Spleen (tissue), 11 donors: ENCODE results near the gene R3HCC1L. TPM values are rescaled to one million over a fixed set of nuclear protein-coding genes. Genes with fewer than 3 reads are reported as not detected.

ENCODE experiments used
- DNase-seq: peaks from one replicate; pipeline ENCODE4 v3.0.0-alpha.2; 2020
- H3K27ac ChIP-seq, 8 donors: fragments of 200-600 bp; sonication (generic) in 7 of 8; 1 replicate in 4 of 8; 2 replicates in 4 of 8; pipeline versions ENCODE4 v1.5.0 to v1.8.0; 2016 to 2021; ENCODE audit warnings: inconsistent platforms in 4 of 8, mild to moderate bottlenecking in 4 of 8, moderate library complexity in 1 of 8
- H3K27me3 ChIP-seq, 7 donors: fragments of 200-600 bp; sonication (generic) in 6 of 7; replicated peaks in 1 of 7; 1 replicate in 4 of 7; 2 replicates in 3 of 7; pipeline versions ENCODE4 v1.5.0 to v1.8.0; 2016 to 2021; ENCODE audit warnings: inconsistent platforms in 3 of 7, mild to moderate bottlenecking in 1 of 7
- H3K36me3 ChIP-seq, 6 donors: fragments of 200-600 bp; sonication (generic) in 5 of 6; 1 replicate in 4 of 6; 2 replicates in 2 of 6; pipeline versions ENCODE4 v1.5.0 to v1.8.0; 2016 to 2021; ENCODE audit warnings: inconsistent platforms in 2 of 6
- H3K4me1 ChIP-seq, 6 donors: fragments of 200-600 bp; sonication (generic) in 5 of 6; 1 replicate in 3 of 6; 2 replicates in 3 of 6; pipeline versions ENCODE4 v1.5.0 to v1.8.0; 2016 to 2021; ENCODE audit warnings: inconsistent platforms in 3 of 6
- H3K4me3 ChIP-seq, 8 donors: fragments of 200-600 bp; sonication (generic) in 7 of 8; 1 replicate in 4 of 8; 2 replicates in 4 of 8; pipeline versions ENCODE4 v1.5.0 to v1.8.0; 2016 to 2021; ENCODE audit warnings: inconsistent platforms in 4 of 8, mild to moderate bottlenecking in 4 of 8, moderate library complexity in 2 of 8
- H3K9me3 ChIP-seq, 8 donors: fragments of 200-600 bp; sonication (generic) in 7 of 8; 1 replicate in 4 of 8; 2 replicates in 4 of 8; pipeline versions ENCODE4 v1.5.0 to v1.8.0; 2016 to 2021; ENCODE audit warnings: inconsistent platforms in 4 of 8
- POLR2A ChIP-seq, 3 donors: fragments of 450-650 bp; IDR thresholded peaks; one replicate each; pipeline ENCODE4 v1.5.1; 2017; ENCODE audit warnings: antibody characterized with exemption in 3 of 3, mild to moderate bottlenecking in 1 of 3
- POLR2AphosphoS5 ChIP-seq, 3 donors: sonication (generic); formaldehyde crosslinking; IDR thresholded peaks; one replicate each; pipeline ENCODE4 v1.5.1; 2017; ENCODE audit warnings: antibody characterized with exemption in 3 of 3
- WGBS, 5 donors: extraction: QIAGEN DNeasy Blood & Tissue Kit in 3 of 5; methylation state at CpG; one replicate each; pipeline versions ENCODE4 v1.1.5 to v1.1.7; 2013 to 2018; 5-methylcytosine and 5-hydroxymethylcytosine counted together
- intact Hi-C: fragments of 100-400 bp; cut with DNase I; formaldehyde crosslinking; loops from one replicate; pipeline ENCODE4 v1.15.0; 2023; ENCODE audit warnings: low total_unique reads
- polyA plus RNA-seq, 3 donors: library from polyadenylated mRNA; stranded (reverse); fragments of 200-250 nt; gene quantifications; one replicate each; pipeline ENCODE4 v1.2.1, GENCODE V29; 2013
- total RNA-seq, 7 donors: library from RNA; depleted of rRNA in 3 of 7; stranded (reverse); fragments of >200 nt in 3 of 7; fragmentation: NEBNext Ultra II Directional in 4 of 7; extraction: Animal tissue kit (Norgen Biotek cat#: 25700) in 4 of 7; gene quantifications; one replicate each; pipeline versions ENCODE4 v1.1.0 to v1.2.1, GENCODE V29; 2016 to 2021
- TF ChIP-seq, protein P1 (sequence below), 11 experiments: fragments of 200-600 bp in 7 of 11; fragments of 450-650 bp in 4 of 11; sonication (generic) in 4 of 11; IDR thresholded peaks in 8 of 11; conservative IDR thresholded peaks in 3 of 11; 1 replicate in 7 of 11; 2 replicates in 4 of 11; pipeline versions ENCODE4 v1.4.0 to v1.8.0; 2016 to 2021; ENCODE audit warnings: antibody characterized with exemption in 11 of 11, inconsistent platforms in 4 of 11, mild to moderate bottlenecking in 1 of 11
- donor health status: healthy with polysubstance abuse.
- donor health status: DM: no; HTN: no; CAD: no; lungs with moderate emphysema.
- donor health status: DM: no; HTN: no; CAD: no.
- donor health status: Bipolar disorder and iron deficiency.
- donor health status: healthy.
- donor health status: DM: no; HTN: no; CAD: no.
- donor health status: DM: yes; HTN: yes; CAD: no.

R3HCC1L gene
- total and polyA plus RNA-seq, 10 donors, result 9.0 to 21.2 (median 18.5) TPM

DNA sequence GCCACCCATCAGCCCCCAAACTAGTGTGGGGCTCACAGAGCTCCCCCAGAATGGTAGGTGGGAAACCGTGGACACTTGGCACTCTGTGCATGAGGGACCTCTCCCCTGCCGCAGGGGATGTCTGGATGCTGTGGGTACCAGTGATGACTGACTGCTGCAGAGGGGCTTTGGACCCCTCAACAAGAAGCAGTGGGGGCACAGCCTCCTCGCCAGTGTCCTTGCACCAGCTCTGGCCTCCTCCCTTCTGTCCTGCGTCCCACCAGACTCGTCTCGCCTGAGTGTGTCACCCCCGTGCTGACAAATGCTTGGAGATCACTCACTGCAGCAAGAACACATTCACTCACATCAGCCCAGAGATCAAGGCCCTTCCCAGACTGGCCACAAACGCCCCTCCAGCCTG lies 37.3 kb upstream of the R3HCC1L start:
- no peaks in the 10 kb centered on the region for H3K9me3 ChIP-seq
- TF ChIP-seq, protein P1, sequence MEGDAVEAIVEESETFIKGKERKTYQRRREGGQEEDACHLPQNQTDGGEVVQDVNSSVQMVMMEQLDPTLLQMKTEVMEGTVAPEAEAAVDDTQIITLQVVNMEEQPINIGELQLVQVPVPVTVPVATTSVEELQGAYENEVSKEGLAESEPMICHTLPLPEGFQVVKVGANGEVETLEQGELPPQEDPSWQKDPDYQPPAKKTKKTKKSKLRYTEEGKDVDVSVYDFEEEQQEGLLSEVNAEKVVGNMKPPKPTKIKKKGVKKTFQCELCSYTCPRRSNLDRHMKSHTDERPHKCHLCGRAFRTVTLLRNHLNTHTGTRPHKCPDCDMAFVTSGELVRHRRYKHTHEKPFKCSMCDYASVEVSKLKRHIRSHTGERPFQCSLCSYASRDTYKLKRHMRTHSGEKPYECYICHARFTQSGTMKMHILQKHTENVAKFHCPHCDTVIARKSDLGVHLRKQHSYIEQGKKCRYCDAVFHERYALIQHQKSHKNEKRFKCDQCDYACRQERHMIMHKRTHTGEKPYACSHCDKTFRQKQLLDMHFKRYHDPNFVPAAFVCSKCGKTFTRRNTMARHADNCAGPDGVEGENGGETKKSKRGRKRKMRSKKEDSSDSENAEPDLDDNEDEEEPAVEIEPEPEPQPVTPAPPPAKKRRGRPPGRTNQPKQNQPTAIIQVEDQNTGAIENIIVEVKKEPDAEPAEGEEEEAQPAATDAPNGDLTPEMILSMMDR (IDR thresholded peaks at IDR 0.05 in 8 of 11, conservative IDR thresholded peaks at IDR 0.05 in 3 of 11), result no peak
- TF ChIP-seq POLR2A (IDR thresholded peaks at IDR 0.05) (no peak), POLR2AphosphoS5 (IDR thresholded peaks at IDR 0.05) (no peak)
- intact Hi-C loops, result no loop called here
- no peaks in the 10 kb centered on the region for H3K36me3 ChIP-seq
- no peak overlapping the region for H3K27ac ChIP-seq
- 64 to 82% (median 67%) methylated on average over 8 of the region's 8 CpGs for WGBS, 5 donors
- H3K4me3 ChIP-seq, result no peak overlapping the region
- H3K4me1 ChIP-seq, result no peaks in the 10 kb centered on the region
- peaks cover 0 to 39% (median 0%) of the 10 kb centered on the region in 7 donors for H3K27me3 ChIP-seq
- no peak for DNase-seq

DNA sequence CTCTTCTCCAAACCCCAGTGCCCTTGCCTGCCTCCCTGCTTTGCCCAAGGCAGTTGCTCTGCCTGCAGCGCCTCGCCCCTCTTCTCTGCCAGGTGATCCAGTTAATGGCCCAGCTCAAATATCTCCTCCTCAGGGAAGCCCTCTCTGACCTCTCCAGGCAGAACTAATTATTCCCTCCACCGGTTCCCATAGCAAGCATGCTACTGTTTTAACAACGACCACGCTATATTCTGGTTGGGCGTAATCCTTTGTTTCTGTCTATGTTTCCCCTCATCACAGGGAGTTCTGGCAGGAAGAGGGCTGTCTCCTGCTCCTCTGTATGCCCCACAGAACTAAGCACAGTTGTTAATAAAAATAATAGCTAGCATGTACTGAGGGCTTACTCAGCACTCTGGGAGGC lies 36.8 kb upstream of the R3HCC1L start:
- no peak for TF ChIP-seq POLR2AphosphoS5 (IDR thresholded peaks at IDR 0.05)
- intact Hi-C loops, result no loop called here
- DNase-seq, result no peak

DNA sequence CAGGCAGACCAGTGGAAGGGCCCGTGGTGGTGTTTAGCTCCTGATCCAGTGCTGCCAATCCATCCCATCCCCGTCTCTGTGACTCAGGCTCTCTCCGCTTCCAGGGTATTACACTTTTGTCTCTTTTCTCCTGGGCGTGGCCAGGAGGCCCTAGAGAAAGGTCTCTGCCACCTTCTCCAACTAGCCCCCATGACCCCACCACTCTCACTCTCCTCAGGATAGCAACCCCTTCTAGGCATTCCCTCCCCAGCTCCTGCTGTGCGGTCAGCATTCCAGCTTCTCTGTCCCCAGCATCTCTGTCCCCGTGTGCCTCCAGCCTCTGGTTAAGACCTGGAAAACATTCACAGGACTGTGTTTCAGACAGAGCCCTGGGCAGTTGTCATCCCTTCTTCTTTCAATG lies 36.2 kb upstream of the R3HCC1L start:
- Histone ChIP-seq H3K27ac (no peak overlapping the region), H3K27me3 (peaks cover 0 to 35% (median 0%) of the 10 kb centered on the region in 7 donors), H3K4me3 (no peak overlapping the region), H3K9me3 (no peaks in the 10 kb centered on the region), H3K4me1 (no peaks in the 10 kb centered on the region), H3K36me3 (no peaks in the 10 kb centered on the region)
- TF ChIP-seq, protein P1 (IDR thresholded peaks at IDR 0.05 in 8 of 11, conservative IDR thresholded peaks at IDR 0.05 in 3 of 11), result no peak
- TF ChIP-seq POLR2AphosphoS5 (IDR thresholded peaks at IDR 0.05) (no peak), POLR2A (IDR thresholded peaks at IDR 0.05) (no peak)
- 69 to 77% (median 72%) methylated on average over 6 of the region's 6 CpGs for WGBS, 5 donors
- intact Hi-C loops, result no loop called here
- no peak for DNase-seq

More for the DNA sequence above, 36.8 kb upstream of the R3HCC1L start:
- no peak overlapping the region for H3K27ac ChIP-seq
- WGBS, 5 donors, result 36 to 53% (median 48%) methylated on average over 6 of the region's 6 CpGs
- peaks cover 0 to 37% (median 0%) of the 10 kb centered on the region in 7 donors for H3K27me3 ChIP-seq
- H3K4me1 ChIP-seq, result no peaks in the 10 kb centered on the region
- H3K4me3 ChIP-seq, result no peak overlapping the region
- H3K36me3 ChIP-seq, result no peaks in the 10 kb centered on the region
- H3K9me3 ChIP-seq, result no peaks in the 10 kb centered on the region

DNA sequence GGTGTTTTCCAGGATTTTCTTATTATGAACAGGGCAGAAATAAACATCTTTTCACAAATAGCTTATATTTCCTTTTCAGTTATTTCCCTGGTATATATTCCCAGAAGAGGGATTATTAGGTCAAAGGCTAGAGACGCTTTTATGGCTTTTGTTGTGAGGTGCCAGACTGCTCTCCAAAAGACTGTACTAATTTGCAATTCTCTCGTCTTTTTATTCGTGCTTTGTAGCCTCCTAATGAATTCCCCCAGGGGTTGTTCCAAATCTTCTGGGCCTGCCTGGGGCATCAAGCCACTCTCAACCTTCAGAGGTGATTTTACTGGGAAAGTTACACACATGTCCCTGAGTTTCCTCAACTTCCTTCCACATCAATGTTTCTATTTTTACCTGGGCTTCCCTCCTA lies 34.0 kb upstream of the R3HCC1L start:
- Histone ChIP-seq H3K27me3 (peaks cover 0 to 26% (median 0%) of the 10 kb centered on the region in 7 donors), H3K36me3 (no peaks in the 10 kb centered on the region), H3K4me3 (no peak overlapping the region), H3K4me1 (no peaks in the 10 kb centered on the region), H3K27ac (no peak overlapping the region), H3K9me3 (no peaks in the 10 kb centered on the region)
- WGBS, 5 donors, result 49 to 65% (median 60%) methylated on average over 3 of the region's 3 CpGs
- intact Hi-C loops, result no loop called here
- no peak for TF ChIP-seq POLR2A (IDR thresholded peaks at IDR 0.05)
- TF ChIP-seq POLR2AphosphoS5 (IDR thresholded peaks at IDR 0.05), result no peak
- TF ChIP-seq, protein P1 (IDR thresholded peaks at IDR 0.05 in 8 of 11, conservative IDR thresholded peaks at IDR 0.05 in 3 of 11), result no peak
- DNase-seq, result no peak

DNA sequence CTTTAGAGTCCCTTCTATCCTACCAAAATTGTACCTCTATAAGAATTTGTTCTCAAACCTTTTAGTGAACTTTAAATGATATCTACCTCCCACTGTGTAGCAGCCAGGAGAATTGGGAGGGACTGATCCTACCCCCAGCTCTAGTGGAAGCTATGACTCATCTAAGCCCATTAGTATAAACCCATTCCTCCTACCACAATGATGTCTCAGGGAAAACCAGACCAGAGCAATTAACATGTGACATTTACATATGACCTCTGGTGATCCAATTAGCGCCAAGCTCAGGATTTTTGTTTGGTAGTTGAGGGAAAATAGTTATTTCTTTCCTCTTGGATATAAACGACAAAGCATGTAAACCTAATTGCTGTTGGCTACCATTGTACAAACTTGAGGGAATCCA lies 33.1 kb upstream of the R3HCC1L start:
- TF ChIP-seq, protein P1 (IDR thresholded peaks at IDR 0.05 in 8 of 11, conservative IDR thresholded peaks at IDR 0.05 in 3 of 11), result no peak
- no peak for TF ChIP-seq POLR2A (IDR thresholded peaks at IDR 0.05)
- no peak for TF ChIP-seq POLR2AphosphoS5 (IDR thresholded peaks at IDR 0.05)
- intact Hi-C loops, result no loop called here
- DNase-seq, result no peak
- Histone ChIP-seq H3K9me3 (no peaks in the 10 kb centered on the region), H3K4me3 (no peak overlapping the region), H3K27me3 (peaks cover 0 to 24% (median 0%) of the 10 kb centered on the region in 7 donors), H3K27ac (no peak overlapping the region), H3K4me1 (no peaks in the 10 kb centered on the region), H3K36me3 (no peaks in the 10 kb centered on the region)
- WGBS, 5 donors, result 71 to 93% (median 82%) methylated on average over 2 of the region's 2 CpGs
